Measurements from ENCODE around the gene GFRA1.

- TF ChIP-seq CTCF (conservative IDR thresholded peaks at IDR 0.05; ENCODE audit: low read depth, low read length) (no peak), EZH2 (IDR thresholded peaks at IDR 0.05; ENCODE audit: borderline replicate concordance, low read depth, low read length, poor library complexity, severe bottlenecking) (no peak)
Measured at GRCh38 chr10:116026315-116026714, 246.7 kb downstream of the GFRA1 start.

All from A673 (cell line).